GM18907 (cell line): ENCODE results near the gene ATRNL1.
"Not testable (repeated sequence)": the region's sequence is repeated elsewhere in the genome, so short reads cannot be mapped to it uniquely, and the experiment has no call there.

ENCODE experiments used
- ATAC-seq: cut with Tn5 transposase; IDR thresholded peaks from one replicate; pipeline ENCODE4 v1.9.1; 2021; ENCODE audit warnings: mild to moderate bottlenecking, moderate library complexity; ENCODE audit not compliant: unreplicated experiment

ATRNL1 gene

DNA sequence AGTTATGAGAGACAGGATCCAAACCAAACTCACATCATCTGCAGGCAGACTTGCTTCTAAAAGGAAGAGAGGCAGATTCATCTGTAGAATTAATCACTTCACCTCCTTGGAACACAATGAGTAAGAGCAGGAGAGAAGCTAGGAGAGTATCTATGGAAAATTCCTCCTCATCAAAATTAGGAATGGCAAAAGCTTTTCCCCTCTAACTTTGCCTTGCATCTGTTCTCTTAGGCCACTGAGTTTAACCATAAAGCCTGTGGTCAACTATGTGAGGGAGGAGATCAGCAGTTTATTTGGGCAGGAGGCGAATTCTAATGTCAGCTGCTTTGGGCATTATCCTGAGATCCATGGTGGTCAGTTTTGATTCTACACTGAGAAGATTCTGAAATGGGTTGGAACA is 618.1 kb downstream of the ATRNL1 start:
- no peak for ATAC-seq

DNA sequence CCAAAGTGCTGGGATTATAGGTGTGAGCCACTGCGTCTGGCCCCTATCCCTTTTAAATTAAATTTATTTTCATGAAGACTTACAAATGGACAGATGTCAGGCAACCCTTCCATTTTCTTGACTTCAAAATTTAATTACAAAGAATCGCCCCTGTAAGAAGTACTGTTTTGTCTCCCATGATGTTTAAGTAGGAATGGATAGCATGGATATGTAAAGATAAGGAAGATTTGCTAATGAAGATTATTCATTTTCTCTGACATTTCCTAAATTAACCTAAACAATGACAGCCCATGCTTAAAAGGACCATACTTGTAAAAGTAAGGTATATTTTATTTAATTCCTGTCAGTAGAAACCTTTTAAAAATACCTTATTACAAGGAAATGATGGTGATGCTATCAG is 627.0 kb downstream of the ATRNL1 start:
- no peak for ATAC-seq

DNA sequence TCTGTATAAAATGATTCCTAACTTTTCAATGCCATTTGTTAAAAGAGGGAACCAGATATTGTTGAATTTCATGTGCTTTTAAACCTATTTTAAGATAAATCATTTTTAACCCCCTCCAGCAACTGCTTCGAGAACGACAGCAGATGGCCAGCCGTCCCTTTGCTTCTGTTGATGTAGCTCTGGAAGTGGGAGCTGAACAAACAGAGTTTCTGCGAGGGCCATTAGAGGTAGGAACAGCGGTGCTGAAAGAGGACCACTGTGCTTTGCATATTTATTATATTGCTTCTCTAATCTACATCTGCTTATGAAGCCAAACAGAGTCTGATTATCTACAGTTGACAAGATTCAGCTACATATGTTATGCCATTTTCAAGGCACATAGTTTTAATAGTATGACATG is 634.0 kb downstream of the ATRNL1 start:
- ATAC-seq = no peak

DNA sequence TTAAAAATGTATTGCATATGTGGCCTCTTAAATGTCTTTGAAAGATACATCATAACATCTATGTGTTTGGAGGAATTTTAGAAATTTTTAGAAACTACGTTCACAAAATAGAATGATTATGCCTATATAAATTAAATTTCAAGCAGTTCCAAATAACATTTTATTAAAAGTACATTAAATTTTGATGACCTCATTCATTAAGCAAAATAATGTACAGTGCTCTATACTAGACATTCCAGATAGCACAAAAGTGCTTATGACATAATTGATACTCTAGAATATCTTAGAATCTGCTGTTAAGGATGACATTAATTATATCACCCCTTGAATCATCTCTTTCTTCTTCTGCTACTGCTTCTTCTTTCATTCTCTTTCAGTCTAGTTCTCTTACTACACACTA is 650.9 kb downstream of the ATRNL1 start:
- ATAC-seq = no peak

DNA sequence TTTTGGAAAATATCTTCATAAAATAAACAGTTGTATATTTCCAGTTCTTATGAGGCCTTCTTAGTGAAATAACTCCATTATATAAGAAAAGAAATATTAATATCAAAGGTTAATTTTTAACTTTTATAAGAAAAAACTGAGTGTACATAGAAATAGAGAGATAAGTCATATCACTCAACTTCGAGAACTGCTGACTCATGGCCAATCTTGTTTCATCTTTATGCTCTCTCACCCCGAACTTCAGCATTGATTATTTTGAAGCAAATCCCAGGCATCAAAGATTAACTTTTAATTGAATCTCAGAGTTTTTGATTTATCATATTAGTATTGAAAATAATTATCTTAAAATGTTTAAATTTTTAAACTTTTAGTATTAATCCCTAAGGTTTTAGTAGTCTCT is 652.8 kb downstream of the ATRNL1 start:
- ATAC-seq = no peak

DNA sequence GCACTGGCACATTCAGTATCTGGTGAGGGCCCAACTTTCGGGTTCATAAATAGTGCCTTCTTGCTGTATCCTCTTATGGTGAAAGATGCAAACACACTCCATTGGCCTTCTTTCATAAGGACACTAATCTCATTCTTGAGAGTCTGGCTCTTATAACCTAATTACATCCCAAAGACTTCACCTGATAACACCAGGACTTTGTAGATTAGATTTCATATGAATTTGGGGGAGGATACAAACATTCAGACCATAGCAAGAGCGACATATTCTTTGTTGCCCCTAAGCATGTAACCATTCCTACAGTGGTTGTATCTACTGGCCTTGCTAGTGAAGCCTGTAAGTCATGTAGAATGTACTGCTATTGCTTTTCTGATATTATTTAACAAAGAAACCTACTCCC is 654.6 kb downstream of the ATRNL1 start:
- no peak for ATAC-seq

DNA sequence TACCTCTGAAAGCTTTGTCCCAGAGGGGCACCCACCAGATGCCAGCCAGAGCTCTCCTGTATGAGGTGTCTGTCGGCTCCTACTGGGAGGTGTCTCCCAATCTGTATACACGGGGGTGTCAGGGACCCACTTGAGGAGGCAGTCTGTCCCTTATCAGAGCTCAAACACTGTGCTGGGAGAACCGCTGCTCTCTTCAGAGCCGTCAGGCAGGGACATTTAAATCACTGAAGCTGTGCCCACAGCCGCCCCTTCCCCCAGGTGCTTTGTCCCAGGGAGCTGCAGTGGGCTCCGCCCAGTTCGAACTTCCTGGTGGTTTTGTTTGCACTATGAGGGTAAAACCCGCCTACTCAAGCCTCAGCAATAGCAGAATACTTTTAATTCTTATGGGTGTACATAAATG is 665.3 kb downstream of the ATRNL1 start:
- not testable (repeated sequence) for ATAC-seq

DNA sequence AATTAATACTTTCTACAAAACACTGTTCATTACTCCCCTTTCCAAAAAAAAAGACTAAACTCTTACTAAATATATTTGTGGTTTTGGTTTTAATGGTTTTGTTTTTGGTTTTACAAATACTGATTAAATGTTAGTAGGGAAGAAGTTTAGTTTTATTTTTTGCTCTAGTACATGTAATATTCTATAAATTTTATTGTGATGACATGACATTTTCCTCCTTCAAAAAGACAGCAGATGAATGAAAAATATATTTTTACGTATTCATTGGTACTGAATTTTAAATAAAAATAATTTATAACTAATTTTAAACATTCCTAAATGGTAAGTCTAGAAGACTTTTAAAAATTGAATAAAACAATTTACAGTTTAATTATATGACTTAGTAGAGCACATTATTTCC is 667.0 kb downstream of the ATRNL1 start:
- ATAC-seq = no peak

DNA sequence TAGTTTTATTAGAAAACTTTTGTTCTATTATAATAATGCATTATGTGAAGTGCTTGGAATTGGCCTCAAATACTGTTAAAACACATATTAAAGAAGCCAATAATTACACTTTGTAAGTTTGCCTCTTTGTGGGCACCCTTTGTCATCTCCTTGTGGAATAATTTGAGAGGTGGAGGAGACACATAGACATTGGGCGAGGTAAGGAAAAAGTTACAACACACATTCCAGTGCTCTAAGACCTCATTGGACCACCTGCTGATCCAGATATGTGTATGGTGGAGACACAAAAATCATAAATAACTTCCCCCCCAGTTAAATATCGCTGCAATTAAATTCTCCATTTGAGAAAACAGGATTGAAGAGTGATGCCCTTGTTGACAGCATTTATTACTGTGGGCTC is 668.0 kb downstream of the ATRNL1 start:
- ATAC-seq = no peak

DNA sequence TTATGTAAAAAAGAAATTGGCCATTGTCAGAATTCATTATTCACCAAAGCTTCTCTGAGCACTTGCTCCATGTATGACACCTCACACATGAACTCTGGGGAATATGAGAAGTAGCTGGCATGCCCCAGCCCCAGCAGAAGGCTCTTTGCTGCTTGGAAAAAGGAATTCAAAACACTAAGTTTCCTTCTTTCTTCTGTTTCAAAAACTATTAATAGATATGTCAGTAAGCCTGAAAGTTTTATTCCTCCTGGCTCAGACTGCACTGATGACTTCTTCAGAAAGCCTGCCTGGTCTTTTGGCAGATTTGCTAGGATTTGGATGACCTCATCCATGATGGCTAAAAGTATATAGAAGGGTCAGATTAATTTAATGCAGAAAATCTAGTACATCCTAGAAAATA is 668.9 kb downstream of the ATRNL1 start:
- no peak for ATAC-seq

DNA sequence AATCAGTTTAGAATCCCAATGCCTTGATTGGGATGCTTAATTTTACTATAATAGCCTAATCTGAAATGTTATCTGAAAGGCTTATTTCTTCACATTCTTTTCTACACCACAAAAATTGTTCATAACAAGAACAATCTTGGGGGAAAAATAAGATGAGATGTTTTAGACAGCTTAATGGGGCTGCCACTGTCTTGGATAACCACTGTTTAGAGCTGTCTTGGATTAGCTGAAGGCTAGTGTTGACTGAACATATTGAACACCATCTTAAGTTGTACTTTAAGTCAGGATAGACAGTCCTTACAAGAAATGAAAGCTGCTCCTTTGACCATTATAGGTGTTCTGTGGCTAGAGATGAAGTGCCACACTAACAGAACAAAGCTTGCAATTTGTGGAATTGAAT is 678.6 kb downstream of the ATRNL1 start:
- ATAC-seq = no peak

DNA sequence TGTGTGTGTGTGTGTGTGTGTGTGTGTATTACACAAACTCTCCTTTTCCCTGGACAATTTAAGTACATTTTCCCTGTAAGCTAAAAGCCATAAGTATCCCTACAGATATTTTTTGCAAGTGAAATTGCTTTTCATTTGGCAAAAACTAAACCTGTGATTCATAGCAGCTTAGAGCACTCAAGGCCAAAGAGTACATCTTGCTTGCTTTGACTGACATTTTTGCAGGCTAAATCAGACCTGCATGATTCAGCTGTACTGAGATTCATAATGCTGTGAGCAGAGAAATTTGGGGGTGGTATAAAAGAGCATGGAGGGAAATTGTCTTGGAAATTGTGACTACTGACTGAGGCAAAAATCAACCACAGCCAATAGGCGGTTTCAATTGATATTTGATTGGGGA is 679.4 kb downstream of the ATRNL1 start:
- ATAC-seq = no peak

DNA sequence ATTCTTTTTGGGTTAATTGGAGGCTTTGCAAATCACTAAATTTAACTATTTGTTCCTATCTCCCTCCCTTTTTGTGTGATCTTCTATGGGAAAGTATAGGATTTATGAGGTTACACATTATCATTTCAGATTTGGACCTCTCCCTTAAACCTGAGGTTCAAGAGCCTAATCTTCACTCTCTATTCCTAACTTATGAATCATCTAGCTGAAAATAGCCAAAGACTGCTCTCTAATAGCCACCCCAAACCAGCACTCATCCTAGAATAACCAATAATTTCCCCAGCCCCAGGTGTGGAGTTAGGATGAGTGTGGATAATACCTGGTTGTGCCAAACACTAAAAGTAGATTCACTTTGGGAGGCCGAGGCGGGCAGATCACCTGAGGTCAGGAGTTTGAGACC is 680.7 kb downstream of the ATRNL1 start:
- no peak for ATAC-seq

DNA sequence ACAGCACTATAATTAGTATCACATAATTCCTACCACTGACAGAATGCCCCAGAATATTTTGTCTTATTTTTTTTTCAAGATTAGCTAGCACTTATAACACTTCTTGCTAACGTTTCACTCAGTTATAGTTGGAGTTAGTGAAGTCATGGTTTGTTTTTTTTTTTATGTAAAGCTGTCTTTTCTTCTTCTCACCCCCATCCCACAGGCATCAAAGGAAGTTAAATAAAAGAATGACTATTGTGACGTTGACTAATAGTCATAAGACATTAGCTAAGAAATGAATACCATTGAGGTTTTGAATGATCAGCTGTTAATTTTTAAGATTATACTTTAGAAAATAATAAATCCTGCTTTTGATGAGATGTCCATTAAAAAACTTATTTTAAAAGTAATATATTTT is 681.6 kb downstream of the ATRNL1 start:
- no peak for ATAC-seq

DNA sequence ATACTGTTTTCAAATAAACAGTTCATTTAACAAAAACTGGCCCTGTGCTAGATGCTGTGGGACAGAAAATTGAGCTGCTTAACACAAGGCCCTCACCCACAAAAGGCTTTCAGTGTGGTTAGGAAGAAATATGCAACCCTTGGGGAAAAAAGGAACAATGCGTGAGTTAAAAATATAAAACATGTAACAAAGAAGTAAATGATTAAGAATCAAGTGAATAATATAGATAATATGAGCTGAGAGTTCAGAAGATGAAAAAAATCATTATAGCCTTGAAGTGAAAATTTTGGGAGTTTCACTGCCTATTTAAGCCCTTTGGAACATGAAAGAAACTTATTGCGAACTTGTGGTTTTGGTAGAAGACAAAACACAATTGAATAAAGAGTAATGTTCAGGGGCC is 684.5 kb downstream of the ATRNL1 start:
- no peak for ATAC-seq

DNA sequence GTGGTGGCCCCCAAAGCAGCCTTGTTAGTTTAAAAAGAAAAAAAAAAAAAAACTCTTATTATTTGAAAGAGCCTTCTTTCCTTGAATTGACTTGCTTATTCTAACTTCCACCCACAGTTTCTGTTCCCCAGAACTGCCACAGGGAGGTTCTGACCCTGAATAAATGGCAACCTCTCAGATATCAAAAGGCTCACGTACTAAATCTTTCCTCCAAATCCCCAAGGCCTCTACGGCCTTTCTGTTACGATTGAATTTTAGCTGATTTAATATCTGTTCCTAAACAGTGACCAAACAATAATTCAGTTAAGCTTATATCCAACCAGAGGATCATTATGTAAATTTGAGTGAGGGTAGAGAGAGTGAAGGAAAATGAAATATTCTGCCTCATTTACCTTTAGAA is 697.1 kb downstream of the ATRNL1 start:
- ATAC-seq = no peak

DNA sequence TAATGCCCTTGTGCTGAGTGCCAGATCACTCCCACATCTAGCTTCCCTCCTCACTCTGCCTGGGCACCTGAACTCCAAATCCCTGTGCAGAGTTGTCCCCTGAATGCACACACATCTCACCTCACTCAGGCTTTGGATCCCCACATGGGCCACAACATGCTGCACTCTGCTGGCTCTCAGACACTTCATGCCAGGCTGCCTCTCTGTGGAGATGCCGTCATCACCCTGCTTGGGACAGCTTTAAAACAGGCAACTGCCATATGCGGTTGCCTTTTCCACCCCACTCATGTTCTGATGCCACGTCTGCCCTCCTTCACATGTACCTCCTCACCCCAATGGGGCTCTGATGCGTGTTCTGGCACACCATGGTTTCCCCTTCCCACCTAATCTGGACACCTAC is 702.8 kb downstream of the ATRNL1 start:
- no peak for ATAC-seq

DNA sequence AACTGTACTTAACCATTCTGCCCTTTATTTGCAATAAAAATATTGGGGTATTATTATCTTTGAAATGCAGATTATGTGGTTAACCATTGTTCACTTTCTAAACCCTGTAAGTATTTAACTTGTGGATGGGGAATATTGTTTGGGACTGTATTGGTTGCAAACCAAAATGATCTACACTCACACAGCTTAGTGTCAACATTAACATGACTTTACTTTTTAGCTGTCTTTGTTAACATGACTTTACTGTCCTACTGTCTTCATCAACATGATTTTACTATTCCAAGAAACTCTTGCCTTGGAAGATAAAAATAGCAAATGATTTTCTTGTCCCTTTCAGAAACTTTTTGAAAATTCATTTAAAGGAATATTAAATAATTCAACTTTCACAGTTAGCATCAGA is 708.3 kb downstream of the ATRNL1 start:
- no peak for ATAC-seq

DNA sequence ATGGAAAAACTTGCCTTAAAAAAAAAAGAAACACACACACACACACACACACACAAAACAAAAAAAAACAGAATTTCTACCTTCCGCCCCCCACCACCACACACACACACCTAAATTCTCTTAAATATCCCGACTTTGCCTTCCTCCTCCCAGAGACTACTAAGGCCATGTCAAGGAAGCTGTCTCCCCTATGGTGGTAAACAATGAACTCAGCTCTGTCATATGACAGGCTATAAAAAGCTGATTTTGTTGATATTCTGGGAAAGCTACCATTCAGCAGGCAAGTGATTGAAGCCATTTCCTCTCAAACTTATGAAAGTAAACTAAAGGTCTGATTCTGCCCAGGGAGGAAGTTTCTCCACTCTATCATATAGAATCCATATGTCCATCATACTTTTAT is 708.8 kb downstream of the ATRNL1 start:
- ATAC-seq = no peak

DNA sequence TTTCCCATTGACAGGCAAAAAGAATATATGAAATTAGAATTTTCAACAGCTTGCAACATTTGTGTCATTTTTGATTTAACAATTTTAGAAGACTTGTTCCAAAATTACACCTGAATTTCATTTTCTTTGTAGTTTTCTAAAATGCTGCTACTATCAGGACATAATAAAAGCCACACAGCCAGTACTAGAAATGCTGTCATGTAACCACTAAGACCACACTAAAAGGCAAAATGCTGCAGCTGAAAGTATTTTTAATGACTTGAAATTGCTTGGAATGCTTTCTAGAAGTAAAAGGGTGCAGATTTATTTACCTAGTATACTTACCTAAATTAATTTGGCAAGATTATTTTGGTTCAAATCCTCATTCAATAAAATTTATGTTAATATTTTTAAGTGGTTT is 709.7 kb downstream of the ATRNL1 start:
- no peak for ATAC-seq

DNA sequence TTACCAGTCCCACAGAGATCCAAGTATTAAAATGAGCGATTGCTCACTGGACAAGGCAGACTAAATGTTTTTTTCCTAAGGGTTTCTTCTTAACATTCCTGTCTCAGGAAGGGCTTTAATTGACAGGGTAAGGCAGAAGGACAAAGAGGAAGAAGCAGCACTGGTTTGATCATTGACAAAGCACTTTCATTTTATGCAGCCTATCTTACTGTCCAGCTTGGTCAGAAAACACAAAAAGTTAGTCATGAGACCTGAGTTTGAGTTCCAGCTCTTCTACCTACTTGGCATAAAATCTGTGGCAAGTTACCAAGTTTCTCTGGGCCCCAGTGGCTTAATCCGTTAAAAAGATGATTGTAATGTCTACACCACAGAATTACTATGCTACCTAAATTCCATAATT is 721.4 kb downstream of the ATRNL1 start:
- no peak for ATAC-seq

DNA sequence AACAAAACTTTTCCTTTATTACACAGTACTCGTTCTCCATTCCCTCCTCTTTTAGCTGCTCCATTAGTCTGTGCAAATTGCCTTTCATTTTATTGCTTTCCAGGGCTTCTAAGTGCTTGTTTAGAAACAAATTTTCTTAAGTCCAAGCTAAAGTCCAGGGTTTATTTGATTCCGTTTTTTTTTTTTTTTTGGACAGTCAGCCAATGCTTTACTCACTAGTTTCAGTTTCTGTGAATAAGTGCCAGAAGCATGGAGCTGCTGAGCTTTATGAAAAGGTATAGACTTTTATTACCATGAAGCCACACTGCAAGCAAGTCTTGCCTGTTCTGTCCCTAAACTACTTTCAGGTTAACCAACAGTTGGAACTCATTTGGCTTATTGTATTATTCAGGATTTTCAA is 724.8 kb downstream of the ATRNL1 start:
- no peak for ATAC-seq

DNA sequence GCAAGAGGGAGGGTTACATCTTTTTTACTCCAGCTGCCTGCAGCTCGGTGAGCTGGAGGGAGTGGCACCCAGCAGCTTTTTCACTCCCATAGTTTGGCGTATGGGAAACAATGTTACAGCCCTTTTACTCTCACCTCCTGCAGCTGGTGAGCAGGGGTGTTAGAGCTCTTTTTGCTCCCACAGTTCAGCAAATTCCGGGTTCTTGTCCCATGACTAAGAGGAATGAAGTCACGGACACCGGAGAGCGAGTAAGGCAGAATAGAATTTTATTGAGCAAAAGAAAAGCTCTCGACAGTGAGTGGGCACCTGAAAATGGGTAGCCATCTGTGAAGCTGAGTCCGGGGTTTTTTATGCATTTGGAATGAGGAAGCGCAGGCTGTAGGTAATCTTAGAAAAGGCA is 733.2 kb downstream of the ATRNL1 start:
- no peak for ATAC-seq
